PC-9 (cell line): ENCODE results near the gene BMP10. TPM values are rescaled to one million over a fixed set of nuclear protein-coding genes. Genes with fewer than 3 reads are reported as not detected.

Experiments
- BruUV-seq: library from RNA; stranded (reverse); fragments of 400-500 nt; replicated peaks from 2 replicates; lab custom pipeline; 2021; lab: Mats Ljungman, UMichigan
- CTCF ChIA-PET: fragments of 300-600 bp; sonication (Branson Sonifier 250); formaldehyde crosslinking; loops from one replicate; lab custom pipeline; 2022; ENCODE audit warnings: antibody characterized with exemption; lab: Charles Lee
- POLR2A ChIA-PET: fragments of 300-600 bp; sonication (Branson Sonifier 250); formaldehyde crosslinking; loops from one replicate; lab custom pipeline; 2022; ENCODE audit warnings: antibody characterized with exemption; ENCODE audit not compliant: unreplicated experiment; lab: Charles Lee
- DNase-seq, 2 experiments: peaks; one replicate each; pipeline versions ENCODE4 v3.0.0 to v3.0.0-alpha.2; 2015 to 2022; ENCODE audit warnings: mixed read lengths in 1 of 2
- H2AFZ ChIP-seq: fragments of 200-600 bp; sonication (generic); 2 replicates; pipeline ENCODE4 v1.8.1; 2017; ENCODE audit warnings: antibody characterized with exemption
- H3F3A ChIP-seq: fragments of 200-600 bp; sonication (generic); 2 replicates; pipeline ENCODE4 v1.8.1; 2017; ENCODE audit warnings: antibody characterized with exemption, mild to moderate bottlenecking, low read depth; ENCODE audit not compliant: insufficient read depth
- H3K27ac ChIP-seq: fragments of 200-600 bp; sonication (generic); 2 replicates; pipeline ENCODE4 v1.6.1; 2016; ENCODE audit warnings: mixed run types
- H3K27me3 ChIP-seq: fragments of 200-600 bp; sonication (generic); 2 replicates; pipeline ENCODE4 v1.6.1; 2016; ENCODE audit warnings: low read depth, mixed run types; ENCODE audit not compliant: insufficient read depth
- H3K36me3 ChIP-seq: fragments of 200-600 bp; sonication (generic); 2 replicates; pipeline ENCODE4 v1.6.1; 2016; ENCODE audit warnings: low read depth, mixed run types
- H3K4me1 ChIP-seq: fragments of 200-600 bp; sonication (generic); replicated peaks from 2 replicates; pipeline ENCODE4 v1.6.1; 2016; ENCODE audit warnings: mixed run types; ENCODE audit not compliant: insufficient read depth
- H3K4me2 ChIP-seq: fragments of 200-600 bp; sonication (generic); 2 replicates; pipeline ENCODE4 v1.6.1; 2017; ENCODE audit warnings: mixed run types
- H3K4me3 ChIP-seq: fragments of 200-600 bp; sonication (generic); 2 replicates; pipeline ENCODE4 v1.6.1; 2016; ENCODE audit warnings: mixed run types
- H3K79me2 ChIP-seq: fragments of 200-600 bp; sonication (generic); 2 replicates; pipeline ENCODE4 v1.6.1; 2017; ENCODE audit warnings: low read depth, mixed run types
- H3K9me2 ChIP-seq: fragments of 200-600 bp; sonication (generic); 2 replicates; pipeline ENCODE4 v1.8.1; 2017; ENCODE audit warnings: mild to moderate bottlenecking; ENCODE audit not compliant: insufficient read depth
- H3K9me3 ChIP-seq: fragments of 200-600 bp; sonication (generic); 2 replicates; pipeline ENCODE4 v1.8.1; 2016; ENCODE audit warnings: low read depth; ENCODE audit not compliant: insufficient read depth
- H4K20me1 ChIP-seq: fragments of 200-600 bp; sonication (generic); 2 replicates; pipeline ENCODE4 v1.8.1; 2017; ENCODE audit not compliant: insufficient read depth
- EZH2 ChIP-seq: fragments of 200-600 bp; sonication (generic); IDR thresholded peaks from 2 replicates; pipeline ENCODE4 v1.8.0; 2017; ENCODE audit warnings: antibody characterized with exemption, low read depth
- intact Hi-C: fragments of 100-400 bp; cut with micrococcal nuclease; formaldehyde crosslinking; loops from one replicate; pipeline ENCODE4 v1.10.0; 2022; ENCODE audit not compliant: unreplicated experiment
- total RNA-seq: library from RNA; stranded (reverse); gene quantifications from 2 replicates; pipeline ENCODE4 v1.2.3, GENCODE V29; 2021
- TF ChIP-seq, protein P1 (sequence below): fragments of 200-600 bp; sonication (generic); conservative IDR thresholded peaks from 2 replicates; pipeline ENCODE4 v1.6.1; 2017; ENCODE audit warnings: mixed run types, antibody characterized with exemption, mild to moderate bottlenecking, moderate library complexity

BMP10 gene
- total RNA-seq, 1 experiment from 2014 or later, result not detected

DNA sequence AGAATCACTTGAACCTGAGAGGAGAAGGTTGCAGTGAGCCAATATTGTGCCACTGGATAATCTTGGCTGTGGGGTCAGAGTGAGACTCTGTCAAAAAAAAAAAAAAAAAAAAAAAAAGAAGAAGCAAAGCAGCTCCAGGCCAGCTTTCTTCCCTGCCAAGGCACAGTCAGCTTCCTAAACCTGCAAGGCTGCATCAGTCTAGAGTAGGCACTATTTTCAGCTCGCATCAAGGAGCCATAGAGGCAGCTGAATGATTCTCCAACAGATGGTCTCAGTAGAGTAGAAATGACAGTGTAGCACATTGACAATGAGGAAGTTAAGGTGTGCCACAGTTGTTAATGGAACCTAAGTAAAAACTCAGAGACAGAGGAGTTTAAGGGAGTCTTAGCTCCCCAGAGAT lies 35.6 kb downstream of the BMP10 start:
- no peak for TF ChIP-seq EZH2
- TF ChIP-seq, protein P1, sequence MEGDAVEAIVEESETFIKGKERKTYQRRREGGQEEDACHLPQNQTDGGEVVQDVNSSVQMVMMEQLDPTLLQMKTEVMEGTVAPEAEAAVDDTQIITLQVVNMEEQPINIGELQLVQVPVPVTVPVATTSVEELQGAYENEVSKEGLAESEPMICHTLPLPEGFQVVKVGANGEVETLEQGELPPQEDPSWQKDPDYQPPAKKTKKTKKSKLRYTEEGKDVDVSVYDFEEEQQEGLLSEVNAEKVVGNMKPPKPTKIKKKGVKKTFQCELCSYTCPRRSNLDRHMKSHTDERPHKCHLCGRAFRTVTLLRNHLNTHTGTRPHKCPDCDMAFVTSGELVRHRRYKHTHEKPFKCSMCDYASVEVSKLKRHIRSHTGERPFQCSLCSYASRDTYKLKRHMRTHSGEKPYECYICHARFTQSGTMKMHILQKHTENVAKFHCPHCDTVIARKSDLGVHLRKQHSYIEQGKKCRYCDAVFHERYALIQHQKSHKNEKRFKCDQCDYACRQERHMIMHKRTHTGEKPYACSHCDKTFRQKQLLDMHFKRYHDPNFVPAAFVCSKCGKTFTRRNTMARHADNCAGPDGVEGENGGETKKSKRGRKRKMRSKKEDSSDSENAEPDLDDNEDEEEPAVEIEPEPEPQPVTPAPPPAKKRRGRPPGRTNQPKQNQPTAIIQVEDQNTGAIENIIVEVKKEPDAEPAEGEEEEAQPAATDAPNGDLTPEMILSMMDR, result no peak
- POLR2A ChIA-PET, result no interaction called here
- no peaks in the 10 kb centered on the region for H3K9me2 ChIP-seq
- no peak overlapping the region for H3K4me2 ChIP-seq
- no TSS peak for BruUV-seq
- no peak overlapping the region for H3K27ac ChIP-seq
- H3K79me2 ChIP-seq, result no peaks in the 10 kb centered on the region
- intact Hi-C loops, result no loop called here
- H3K9me3 ChIP-seq, result no peaks in the 10 kb centered on the region
- no peak for DNase-seq
- no peaks in the 10 kb centered on the region for H3K36me3 ChIP-seq
- CTCF ChIA-PET, result no interaction called here
- H2AFZ ChIP-seq, result no peak overlapping the region
- no peaks in the 10 kb centered on the region for H4K20me1 ChIP-seq
- H3K27me3 ChIP-seq, result no peaks in the 10 kb centered on the region
- no peaks in the 10 kb centered on the region for H3F3A ChIP-seq
- no peaks in the 10 kb centered on the region for H3K4me1 ChIP-seq
- no peak overlapping the region for H3K4me3 ChIP-seq

DNA sequence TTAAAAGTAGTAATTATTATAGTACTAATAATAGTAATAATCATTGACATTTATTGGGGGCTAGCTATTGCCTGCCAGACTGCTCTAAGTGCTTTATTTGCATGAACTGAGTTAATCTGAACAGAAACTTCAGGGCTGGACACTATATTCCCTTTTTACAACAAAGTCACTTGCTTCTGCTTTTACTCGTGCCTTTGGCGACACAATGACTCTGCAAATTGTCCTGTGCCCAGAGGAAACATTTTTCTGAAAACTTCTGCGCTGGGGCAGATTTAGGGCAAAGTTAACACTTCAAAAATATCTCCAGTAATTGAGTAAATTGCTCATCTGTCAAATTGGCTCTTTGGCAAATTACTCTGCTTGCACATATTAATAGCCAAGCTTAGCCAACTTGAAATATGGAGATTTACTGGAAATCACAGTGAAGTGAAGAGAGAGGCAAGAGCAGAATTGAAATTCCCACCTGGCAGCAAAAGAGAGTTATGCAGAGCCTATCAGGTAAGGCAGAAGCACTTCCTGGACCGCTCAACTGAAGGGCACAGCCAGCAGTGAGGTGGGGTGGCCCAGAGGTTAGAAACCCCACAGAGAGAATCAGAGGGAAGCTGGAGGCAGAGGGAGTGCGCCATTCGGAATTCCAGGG lies 36.3 kb downstream of the BMP10 start:
- TF ChIP-seq, protein P1, result no peak
- no peak for TF ChIP-seq EZH2
- no peaks in the 10 kb centered on the region for H3K9me2 ChIP-seq
- H3K27ac ChIP-seq, result no peak overlapping the region
- DNase-seq, result no peak
- no peaks in the 10 kb centered on the region for H3K27me3 ChIP-seq
- no peaks in the 10 kb centered on the region for H4K20me1 ChIP-seq
- H3K4me2 ChIP-seq, result no peak overlapping the region
- intact Hi-C loops, result no loop called here
- CTCF ChIA-PET, result no interaction called here
- H3K36me3 ChIP-seq, result no peaks in the 10 kb centered on the region
- no peaks in the 10 kb centered on the region for H3F3A ChIP-seq
- no peak overlapping the region for H3K4me3 ChIP-seq
- H3K79me2 ChIP-seq, result no peaks in the 10 kb centered on the region
- no TSS peak for BruUV-seq
- H3K4me1 ChIP-seq, result no peaks in the 10 kb centered on the region
- no peaks in the 10 kb centered on the region for H3K9me3 ChIP-seq
- no peak overlapping the region for H2AFZ ChIP-seq
- POLR2A ChIA-PET, result no interaction called here

DNA sequence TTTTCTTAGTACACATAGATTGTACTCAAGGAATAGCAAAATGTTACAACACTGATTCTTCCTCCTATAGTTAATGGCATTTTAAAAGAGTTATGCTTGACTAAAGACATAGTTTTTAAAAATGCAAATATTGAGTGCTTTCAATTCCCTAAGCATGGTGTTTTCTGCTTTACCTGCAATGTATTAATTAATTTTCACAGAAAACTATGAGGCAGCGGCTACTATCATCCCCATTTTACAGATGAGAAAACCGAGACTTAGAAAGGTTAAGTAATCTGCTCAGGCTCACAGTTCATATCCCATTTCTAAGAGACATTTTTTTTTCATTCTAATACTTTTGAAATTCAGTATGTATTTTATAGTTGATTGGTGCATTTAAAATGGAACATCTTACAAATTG lies 38.0 kb downstream of the BMP10 start:
- Histone ChIP-seq H3F3A (no peaks in the 10 kb centered on the region), H2AFZ (no peak overlapping the region), H3K9me3 (no peaks in the 10 kb centered on the region), H3K36me3 (no peaks in the 10 kb centered on the region), H3K27ac (no peak overlapping the region), H3K4me1 (no peaks in the 10 kb centered on the region), H3K79me2 (no peaks in the 10 kb centered on the region), H3K9me2 (no peaks in the 10 kb centered on the region), H4K20me1 (no peaks in the 10 kb centered on the region), H3K4me2 (no peak overlapping the region), H3K4me3 (no peak overlapping the region), H3K27me3 (no peaks in the 10 kb centered on the region)
- no peak for TF ChIP-seq EZH2
- TF ChIP-seq, protein P1, result no peak
- no TSS peak for BruUV-seq
- no peak for DNase-seq
- CTCF ChIA-PET, result no interaction called here
- intact Hi-C loops, result no loop called here
- POLR2A ChIA-PET, result interaction anchor here (0.6 kb wide), 1 partner anchor 46 kb away, joined by 3 read pairs; no protein-coding TSS in a partner anchor
